Activated CD8-positive, alpha-beta T cell treated with anti-CD3 and anti-CD28 coated beads, Interleukin-2, amount 10 ng/mL, durations not matched to agents 7 days and 5 days (primary cell): ENCODE data around the gene CAPN11. TPM values are rescaled to one million over a fixed set of nuclear protein-coding genes. Genes with fewer than 3 reads are reported as not detected.
"Not testable (repeated sequence)": the region's sequence is repeated elsewhere in the genome, so short reads cannot be mapped to it uniquely, and the experiment has no call there.

ENCODE experiments used
- ATAC-seq: fragments of 150-1000 bp; cut with Tn5 transposase; one replicate; pipeline ENCODE4 v1.10.0; 2021; ENCODE audit warnings: moderate library complexity
- CTCF ChIA-PET: fragments of 350-600 bp; sonication (Branson Sonifier 250); formaldehyde crosslinking; loops from one replicate; lab custom pipeline; 2021; ENCODE audit warnings: antibody characterized with exemption; lab: Charles Lee
- POLR2A ChIA-PET: fragments of 350-600 bp; sonication (Branson Sonifier 250); formaldehyde crosslinking; loops from one replicate; lab custom pipeline; 2021; ENCODE audit warnings: antibody characterized with exemption; lab: Charles Lee
- DNase-seq: peaks from one replicate; pipeline ENCODE4 v3.0.0-alpha.2; 2020
- H3K27ac Mint-ChIP-seq: one replicate; pipeline ENCODE4 v1.8.0; 2021; ENCODE audit warnings: mild to moderate bottlenecking, mixed read lengths
- H3K27me3 Mint-ChIP-seq: one replicate; pipeline ENCODE4 v1.8.0; 2021; ENCODE audit warnings: low read depth, mixed read lengths
- H3K36me3 Mint-ChIP-seq: one replicate; pipeline ENCODE4 v1.8.0; 2021; ENCODE audit warnings: low read depth, mixed read lengths
- H3K4me1 Mint-ChIP-seq: one replicate; pipeline ENCODE4 v1.8.0; 2021; ENCODE audit warnings: low read depth, mixed read lengths
- H3K4me3 Mint-ChIP-seq: one replicate; pipeline ENCODE4 v1.8.0; 2021; ENCODE audit warnings: mild to moderate bottlenecking, mixed read lengths
- H3K9me3 Mint-ChIP-seq: one replicate; pipeline ENCODE4 v1.8.0; 2022; ENCODE audit warnings: mixed read lengths; ENCODE audit not compliant: insufficient read depth
- total RNA-seq, 2 experiments: library from RNA; stranded (reverse); gene quantifications; one replicate each; pipeline ENCODE4 v1.2.3, GENCODE V29; 2021

Gene CAPN11
- total RNA-seq, 2 experiments from 2014 or later: 0.58 to 0.70 TPM

DNA sequence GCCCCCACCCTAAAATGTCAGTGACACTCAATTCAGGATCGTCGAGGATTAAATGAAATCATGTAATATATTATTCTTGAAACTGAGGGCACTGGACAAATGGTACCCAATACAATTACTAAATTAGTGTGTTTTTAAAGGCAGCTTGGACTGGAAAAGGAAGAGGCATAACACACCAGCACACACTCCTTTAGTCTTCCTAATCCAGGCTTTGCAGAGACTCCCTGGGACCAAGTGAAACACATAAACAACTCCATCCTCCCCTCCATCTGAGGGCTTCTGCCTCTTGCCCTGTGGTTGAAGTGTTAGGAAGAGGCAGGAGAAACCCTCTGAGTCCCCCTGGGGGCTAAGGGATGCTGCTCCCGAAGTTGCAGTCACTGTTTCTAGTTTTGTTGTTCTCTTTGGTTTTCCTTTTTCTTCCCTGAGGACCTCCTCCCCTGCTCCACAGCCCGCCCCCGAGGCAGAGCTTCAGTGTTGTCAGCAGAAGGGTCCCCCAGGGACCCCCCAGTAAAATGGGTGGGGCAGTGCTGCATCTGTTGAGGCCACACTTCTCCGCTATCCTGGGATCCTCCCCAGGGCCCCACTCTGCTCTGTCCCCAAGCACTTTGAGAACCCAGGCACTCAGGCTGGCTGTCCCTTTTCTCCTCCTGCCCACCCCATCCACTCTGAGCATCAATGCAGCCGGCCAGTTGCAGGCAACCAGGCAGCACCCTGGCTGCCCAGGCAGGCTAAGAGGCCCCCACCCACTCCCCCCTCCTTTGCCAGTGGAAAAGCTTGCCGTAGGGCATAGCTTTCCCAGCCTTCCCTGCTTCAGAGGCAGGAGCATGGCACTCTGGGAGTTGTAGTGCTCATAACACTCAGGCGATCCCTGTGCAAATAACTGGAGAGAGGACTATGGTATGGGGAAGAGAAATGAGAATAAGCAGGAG lies 25.4 kb upstream of the CAPN11 start:
- no peak overlapping the region for H3K4me3 Mint-ChIP-seq

GRCh38 chr6:44133981-44134711 lies 24.5 kb upstream of the CAPN11 start:
- Mint-ChIP-seq H3K4me1 (peaks cover 8% of the 10 kb centered on the region), H3K36me3 (peaks cover 2% of the 10 kb centered on the region), H3K4me3 (no peak overlapping the region), H3K9me3 (no peaks in the 10 kb centered on the region), H3K27me3 (peaks cover 2% of the 10 kb centered on the region), H3K27ac (no peak overlapping the region)
- ChIA-PET POLR2A (no interaction called here), CTCF (no interaction called here)
- DNase-seq (no peak), ATAC-seq (no peak)

More for the DNA sequence above, 25.4 kb upstream of the CAPN11 start:
- Mint-ChIP-seq H3K27me3 (peaks cover 2% of the 10 kb centered on the region), H3K9me3 (no peaks in the 10 kb centered on the region), H3K4me1 (peaks cover 14% of the 10 kb centered on the region), H3K27ac (no peak overlapping the region), H3K36me3 (no peaks in the 10 kb centered on the region)
- CTCF ChIA-PET: interaction anchor here (0.7 to 2.6 kb wide), 4 partner anchors 17 to 112 kb away, joined by 3 to 10 read pairs (median 4); no protein-coding TSS in a partner anchor
- no peak for DNase-seq
- ATAC-seq: no peak
- POLR2A ChIA-PET: no interaction called here

- Mint-ChIP-seq H3K36me3 (peaks cover 5% of the 10 kb centered on the region), H3K27me3 (peaks cover 2% of the 10 kb centered on the region), H3K9me3 (no peaks in the 10 kb centered on the region), H3K4me1 (peaks cover 2% of the 10 kb centered on the region), H3K4me3 (no peak overlapping the region), H3K27ac (no peak overlapping the region)
- DNase-seq: no peak
- POLR2A ChIA-PET: no interaction called here
- ATAC-seq: no peak
- CTCF ChIA-PET: no interaction called here
Measured at GRCh38 chr6:44135173-44135758, 23.4 kb upstream of the CAPN11 start.

DNA sequence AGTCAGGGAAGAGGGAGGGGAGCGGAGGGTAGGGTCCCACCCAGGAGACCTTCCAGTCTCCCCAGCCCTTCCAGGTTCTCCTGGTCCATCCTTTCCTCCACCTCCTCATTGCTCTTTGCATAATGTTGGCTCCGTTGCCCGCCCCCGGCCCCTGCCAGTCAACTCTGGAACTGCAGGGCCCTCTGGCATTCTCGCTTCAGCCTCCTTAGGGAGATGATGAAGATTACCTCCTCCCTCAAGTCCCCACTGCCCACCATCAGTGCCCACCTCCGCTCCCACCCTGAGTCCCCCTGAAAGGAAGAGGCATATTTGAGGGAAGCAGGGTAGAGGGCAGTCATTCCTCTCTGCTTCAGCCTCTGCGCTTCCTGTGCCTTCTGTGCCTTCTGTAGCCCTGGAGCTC lies 22.7 kb upstream of the CAPN11 start:
- no peak overlapping the region for H3K27ac Mint-ChIP-seq
- H3K4me3 Mint-ChIP-seq: no peak overlapping the region
- ChIA-PET CTCF (no interaction called here), POLR2A (no interaction called here)
- peaks cover 2% of the 10 kb centered on the region for H3K4me1 Mint-ChIP-seq
- ATAC-seq (no peak), DNase-seq (no peak)
- peaks cover 2% of the 10 kb centered on the region for H3K27me3 Mint-ChIP-seq
- H3K36me3 Mint-ChIP-seq: peaks cover 8% of the 10 kb centered on the region
- no peaks in the 10 kb centered on the region for H3K9me3 Mint-ChIP-seq

DNA sequence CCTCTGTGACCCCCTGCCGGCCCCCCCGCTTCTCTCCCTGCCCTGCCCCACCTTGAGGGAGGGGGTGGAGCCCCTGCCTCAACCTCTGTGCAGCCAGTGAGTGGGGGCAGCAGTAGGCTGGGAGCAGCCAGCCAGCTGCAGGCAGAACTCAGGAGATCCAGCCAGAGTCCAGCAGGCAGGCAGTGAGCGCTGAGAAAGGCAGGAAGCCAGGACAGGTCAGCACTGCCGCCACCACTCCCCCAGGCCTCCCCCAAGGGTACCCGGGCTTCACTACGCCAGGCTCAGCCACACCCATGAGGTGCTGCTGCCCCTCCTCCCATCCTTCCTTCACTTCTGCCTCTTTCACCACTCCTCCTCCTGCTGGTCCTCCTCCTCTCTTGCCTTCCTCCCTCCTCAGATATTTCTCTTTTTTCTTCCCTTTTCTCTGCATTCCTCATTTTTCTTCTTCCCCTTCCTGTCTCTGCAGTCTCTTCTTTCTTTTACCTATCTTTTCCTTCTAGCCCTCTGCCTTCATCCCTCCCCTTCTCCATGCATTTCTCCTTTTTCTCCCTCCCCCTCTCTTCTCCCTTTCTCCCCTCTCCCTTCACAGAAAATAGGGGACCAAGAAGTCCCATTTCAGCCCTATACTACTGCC lies 19.8 kb upstream of the CAPN11 start:
- ATAC-seq: no peak
- POLR2A ChIA-PET: interaction anchor here (0.7 kb wide), 1 partner anchor 353 kb away, joined by 3 read pairs; no protein-coding TSS in a partner anchor
- peaks cover 13% of the 10 kb centered on the region for H3K36me3 Mint-ChIP-seq

DNA sequence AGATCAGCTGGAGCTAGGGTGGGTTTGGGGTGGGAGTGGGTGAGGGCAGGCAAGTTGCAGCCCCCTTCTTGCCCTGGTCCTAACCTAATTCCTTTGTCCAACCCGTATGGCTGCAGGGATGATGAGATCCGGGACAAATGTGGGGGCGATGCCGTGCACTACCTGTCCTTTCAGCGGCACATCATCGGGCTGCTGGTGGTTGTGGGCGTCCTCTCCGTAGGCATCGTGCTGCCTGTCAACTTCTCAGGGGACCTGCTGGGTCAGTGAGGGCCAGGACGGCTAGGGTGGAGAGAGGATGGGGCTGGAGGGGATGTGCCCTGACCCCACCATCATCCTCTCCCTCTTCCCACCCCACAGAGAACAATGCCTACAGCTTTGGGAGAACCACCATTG lies 19.3 kb upstream of the CAPN11 start:
- H3K4me1 Mint-ChIP-seq: no peaks in the 10 kb centered on the region
- no peak overlapping the region for H3K27ac Mint-ChIP-seq
- ATAC-seq (no peak), DNase-seq (no peak)
- H3K27me3 Mint-ChIP-seq: no peaks in the 10 kb centered on the region
- ChIA-PET POLR2A (no interaction called here), CTCF (no interaction called here)
- H3K36me3 Mint-ChIP-seq: peaks cover 13% of the 10 kb centered on the region
- no peak overlapping the region for H3K4me3 Mint-ChIP-seq
- no peaks in the 10 kb centered on the region for H3K9me3 Mint-ChIP-seq

More for the DNA sequence above, 19.8 kb upstream of the CAPN11 start:
- Mint-ChIP-seq H3K4me3 (no peak overlapping the region), H3K9me3 (no peaks in the 10 kb centered on the region), H3K27ac (no peak overlapping the region), H3K4me1 (no peaks in the 10 kb centered on the region), H3K27me3 (no peaks in the 10 kb centered on the region)
- DNase-seq: no peak
- CTCF ChIA-PET: no interaction called here

- Mint-ChIP-seq H3K9me3 (no peaks in the 10 kb centered on the region), H3K4me3 (no peak overlapping the region), H3K27ac (no peak overlapping the region), H3K27me3 (no peaks in the 10 kb centered on the region), H3K36me3 (peaks cover 13% of the 10 kb centered on the region), H3K4me1 (no peaks in the 10 kb centered on the region)
- DNase-seq (no peak), ATAC-seq (no peak)
- ChIA-PET POLR2A (no interaction called here), CTCF (interaction anchor here (1.4 kb wide), 1 partner anchor 8 kb away, joined by 3 read pairs; no protein-coding TSS in a partner anchor)
Measured at GRCh38 chr6:44142835-44143234, 15.8 kb upstream of the CAPN11 start.

- POLR2A ChIA-PET: interaction anchor here (0.9 kb wide), 1 partner anchor 20 kb away, joined by 3 read pairs; no protein-coding TSS in a partner anchor
- no peaks in the 10 kb centered on the region for H3K27me3 Mint-ChIP-seq
- H3K9me3 Mint-ChIP-seq: no peaks in the 10 kb centered on the region
- no peak overlapping the region for H3K27ac Mint-ChIP-seq
- ATAC-seq (no peak), DNase-seq (no peak)
- no peaks in the 10 kb centered on the region for H3K4me1 Mint-ChIP-seq
- CTCF ChIA-PET: interaction anchor here (1.4 kb wide), 1 partner anchor 8 kb away, joined by 3 read pairs; no protein-coding TSS in a partner anchor
- no peak overlapping the region for H3K4me3 Mint-ChIP-seq
- H3K36me3 Mint-ChIP-seq: peaks cover 13% of the 10 kb centered on the region
Measured at GRCh38 chr6:44143731-44144130, 14.9 kb upstream of the CAPN11 start.

DNA sequence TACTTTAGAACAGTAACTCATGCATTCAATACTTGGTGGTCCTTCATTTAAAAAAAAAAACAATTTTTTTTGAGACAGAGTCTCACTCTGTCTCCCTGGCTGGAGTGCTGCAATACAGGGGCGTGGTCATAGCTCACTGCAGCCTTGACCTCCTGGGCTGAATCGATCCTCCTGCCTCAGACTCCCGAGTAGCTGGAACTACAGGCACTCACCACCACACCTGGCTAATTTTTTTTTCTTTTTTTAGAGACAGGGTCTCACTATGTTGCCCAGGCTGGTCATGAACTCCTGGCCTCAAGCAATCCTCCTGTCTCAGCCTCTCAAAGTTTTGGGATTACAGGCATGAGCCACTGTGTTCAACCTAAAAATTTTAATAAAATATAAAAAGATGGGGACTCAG lies 14.1 kb upstream of the CAPN11 start:
- ATAC-seq, H3K27me3 Mint-ChIP-seq, H3K36me3 Mint-ChIP-seq, H3K4me3 Mint-ChIP-seq, DNase-seq, H3K9me3 Mint-ChIP-seq, CTCF ChIA-PET, H3K4me1 Mint-ChIP-seq, H3K27ac Mint-ChIP-seq: not testable (repeated sequence)
- POLR2A ChIA-PET: interaction anchor here (0.7 to 0.9 kb wide), 2 partner anchors 21 to 367 kb away, joined by 3 read pairs; no protein-coding TSS in a partner anchor

- CTCF ChIA-PET: interaction anchor here (1.0 kb wide), 1 partner anchor 46 kb away, joined by 3 read pairs; no protein-coding TSS in a partner anchor
- Mint-ChIP-seq H3K36me3 (peaks cover 5% of the 10 kb centered on the region), H3K27me3 (no peaks in the 10 kb centered on the region), H3K27ac (no peak overlapping the region), H3K9me3 (no peaks in the 10 kb centered on the region), H3K4me1 (no peaks in the 10 kb centered on the region), H3K4me3 (no peak overlapping the region)
- POLR2A ChIA-PET: interaction anchor here (0.6 to 0.7 kb wide), 2 partner anchors 16 to 1364 kb away, joined by 3 read pairs; no protein-coding TSS in a partner anchor
- ATAC-seq: no peak
- DNase-seq: no peak
Measured at GRCh38 chr6:44145839-44146238, 12.8 kb upstream of the CAPN11 start.

DNA sequence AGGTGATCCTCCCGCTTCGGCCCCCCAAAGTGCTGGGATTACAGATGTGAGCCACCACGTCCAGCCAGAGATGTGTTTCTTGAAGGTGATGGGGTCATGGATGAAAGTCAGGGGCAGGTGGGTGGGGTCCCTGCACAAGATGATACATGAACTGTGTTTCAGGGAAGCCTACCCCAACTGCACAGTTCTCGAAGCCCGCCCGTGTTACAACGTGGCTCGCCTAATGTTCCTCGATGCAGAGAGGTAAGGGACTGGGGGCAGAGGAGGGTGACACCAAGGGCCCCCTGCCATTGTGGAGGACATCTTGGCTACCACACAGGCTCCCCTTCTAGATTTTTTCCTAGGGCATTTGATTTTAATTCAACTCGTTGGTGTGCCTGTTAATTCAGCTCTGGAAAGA lies 11.9 kb upstream of the CAPN11 start:
- Mint-ChIP-seq H3K9me3 (no peaks in the 10 kb centered on the region), H3K4me1 (peaks cover 3% of the 10 kb centered on the region), H3K36me3 (no peaks in the 10 kb centered on the region), H3K27ac (no peak overlapping the region), H3K27me3 (no peaks in the 10 kb centered on the region), H3K4me3 (no peak overlapping the region)
- CTCF ChIA-PET: interaction anchor here (1.0 kb wide), 1 partner anchor 47 kb away, joined by 3 read pairs; no protein-coding TSS in a partner anchor
- POLR2A ChIA-PET: interaction anchor here (0.7 kb wide), 1 partner anchor 15 kb away, joined by 3 read pairs; no protein-coding TSS in a partner anchor
- no peak for DNase-seq
- no peak for ATAC-seq
